Calu3 (cell line): ENCODE data around the gene C11orf52. TPM values are rescaled to one million over a fixed set of nuclear protein-coding genes. Genes with fewer than 3 reads are reported as not detected.

ENCODE experiments used
- BruUV-seq: library from RNA; stranded (reverse); fragments of 400-500 nt; replicated peaks from 2 replicates; lab custom pipeline; 2021; lab: Mats Ljungman, UMichigan
- CTCF ChIA-PET: fragments of 300-600 bp; sonication (Branson Sonifier 250); formaldehyde crosslinking; loops from one replicate; lab custom pipeline; 2022; ENCODE audit warnings: antibody characterized with exemption; lab: Charles Lee
- DNase-seq: peaks from one replicate; pipeline ENCODE4 v3.0.0; 2022
- H3K27ac Mint-ChIP-seq: one replicate; pipeline ENCODE4 v1.8.0; 2022; ENCODE audit warnings: mixed read lengths; ENCODE audit not compliant: unreplicated experiment
- H3K27me3 Mint-ChIP-seq: one replicate; pipeline ENCODE4 v1.8.0; 2022; ENCODE audit warnings: mixed read lengths; ENCODE audit not compliant: unreplicated experiment
- H3K36me3 Mint-ChIP-seq: one replicate; pipeline ENCODE4 v1.8.0; 2022; ENCODE audit warnings: mild to moderate bottlenecking, moderate library complexity, mixed read lengths; ENCODE audit not compliant: insufficient read depth, unreplicated experiment
- H3K4me1 Mint-ChIP-seq: one replicate; pipeline ENCODE4 v1.8.0; 2022; ENCODE audit warnings: mild to moderate bottlenecking, low read depth, mixed read lengths; ENCODE audit not compliant: unreplicated experiment
- H3K4me3 Mint-ChIP-seq: one replicate; pipeline ENCODE4 v1.8.0; 2022; ENCODE audit warnings: mild to moderate bottlenecking, low read depth, moderate library complexity, mixed read lengths; ENCODE audit not compliant: unreplicated experiment
- H3K9me3 Mint-ChIP-seq: one replicate; pipeline ENCODE4 v1.8.0; 2022; ENCODE audit warnings: low read depth, mixed read lengths; ENCODE audit not compliant: unreplicated experiment
- intact Hi-C: fragments of 100-400 bp; cut with micrococcal nuclease; formaldehyde crosslinking; loops from one replicate; pipeline ENCODE4 v1.10.0; 2022; ENCODE audit not compliant: unreplicated experiment
- total RNA-seq: library from RNA; stranded (reverse); gene quantifications from 2 replicates; pipeline ENCODE4 v1.2.3, GENCODE V29; 2022
- TF ChIP-seq, protein P1 (sequence below): fragments of 200-600 bp; IDR thresholded peaks from one replicate; pipeline ENCODE4 v1.8.0; 2022; ENCODE audit warnings: antibody characterized with exemption; ENCODE audit not compliant: unreplicated experiment

Gene C11orf52
- total RNA-seq, 1 experiment from 2014 or later, result 6.2 TPM

DNA sequence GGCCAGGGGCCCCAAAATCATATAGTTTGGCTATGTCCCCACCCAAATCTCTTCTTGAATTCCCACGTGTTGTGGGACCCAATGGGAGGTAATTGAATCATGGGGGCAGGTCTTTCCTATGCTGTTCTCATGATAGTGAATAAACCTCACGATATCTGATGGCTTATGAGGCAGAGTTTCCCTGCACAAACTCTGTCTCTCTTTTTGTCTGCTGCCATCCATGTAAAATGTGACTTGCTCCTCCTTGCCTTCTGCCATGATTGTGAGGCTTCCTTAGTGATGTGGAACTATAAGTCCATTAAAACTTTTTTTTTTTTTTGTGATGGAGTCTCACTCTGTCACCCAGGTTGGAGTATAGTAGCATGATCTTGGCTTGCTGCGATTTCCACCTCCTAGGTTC lies 32.9 kb downstream of the C11orf52 start:
- CTCF ChIA-PET, result no interaction called here
- intact Hi-C loops, result no loop called here
- H3K27ac Mint-ChIP-seq, result no peak overlapping the region

DNA sequence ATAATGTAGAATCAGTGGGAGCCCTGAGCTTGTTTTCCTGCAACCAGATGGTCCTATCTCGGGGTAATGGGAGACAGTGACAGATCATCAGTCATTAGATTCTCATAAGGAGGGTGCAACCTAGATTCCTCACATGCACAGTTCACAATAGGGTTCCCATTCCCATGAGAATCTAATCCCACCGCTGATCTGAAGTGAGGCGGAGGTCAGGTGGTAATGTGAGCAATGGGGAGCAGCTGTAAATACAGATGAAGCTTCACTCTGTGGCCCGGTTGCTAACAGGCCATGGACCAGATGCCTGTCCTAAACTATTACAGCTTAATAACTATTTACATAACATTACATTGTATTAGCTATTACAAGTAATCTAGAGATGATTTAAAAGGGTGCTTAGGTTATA lies 35.4 kb downstream of the C11orf52 start:
- CTCF ChIA-PET, result interaction anchor here (0.6 kb wide), 1 partner anchor 28 kb away, joined by 5 read pairs; no protein-coding TSS in a partner anchor
- no peak overlapping the region for H3K4me3 Mint-ChIP-seq
- intact Hi-C loops, result no loop called here

More for the DNA sequence above, 32.9 kb downstream of the C11orf52 start:
- no peaks in the 10 kb centered on the region for H3K36me3 Mint-ChIP-seq
- no peak for DNase-seq
- BruUV-seq, result no TSS peak
- TF ChIP-seq, protein P1, sequence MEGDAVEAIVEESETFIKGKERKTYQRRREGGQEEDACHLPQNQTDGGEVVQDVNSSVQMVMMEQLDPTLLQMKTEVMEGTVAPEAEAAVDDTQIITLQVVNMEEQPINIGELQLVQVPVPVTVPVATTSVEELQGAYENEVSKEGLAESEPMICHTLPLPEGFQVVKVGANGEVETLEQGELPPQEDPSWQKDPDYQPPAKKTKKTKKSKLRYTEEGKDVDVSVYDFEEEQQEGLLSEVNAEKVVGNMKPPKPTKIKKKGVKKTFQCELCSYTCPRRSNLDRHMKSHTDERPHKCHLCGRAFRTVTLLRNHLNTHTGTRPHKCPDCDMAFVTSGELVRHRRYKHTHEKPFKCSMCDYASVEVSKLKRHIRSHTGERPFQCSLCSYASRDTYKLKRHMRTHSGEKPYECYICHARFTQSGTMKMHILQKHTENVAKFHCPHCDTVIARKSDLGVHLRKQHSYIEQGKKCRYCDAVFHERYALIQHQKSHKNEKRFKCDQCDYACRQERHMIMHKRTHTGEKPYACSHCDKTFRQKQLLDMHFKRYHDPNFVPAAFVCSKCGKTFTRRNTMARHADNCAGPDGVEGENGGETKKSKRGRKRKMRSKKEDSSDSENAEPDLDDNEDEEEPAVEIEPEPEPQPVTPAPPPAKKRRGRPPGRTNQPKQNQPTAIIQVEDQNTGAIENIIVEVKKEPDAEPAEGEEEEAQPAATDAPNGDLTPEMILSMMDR, result no peak
- no peak overlapping the region for H3K4me3 Mint-ChIP-seq
- H3K27me3 Mint-ChIP-seq, result no peaks in the 10 kb centered on the region
- H3K9me3 Mint-ChIP-seq, result no peaks in the 10 kb centered on the region
- peaks cover 7% of the 10 kb centered on the region for H3K4me1 Mint-ChIP-seq

DNA sequence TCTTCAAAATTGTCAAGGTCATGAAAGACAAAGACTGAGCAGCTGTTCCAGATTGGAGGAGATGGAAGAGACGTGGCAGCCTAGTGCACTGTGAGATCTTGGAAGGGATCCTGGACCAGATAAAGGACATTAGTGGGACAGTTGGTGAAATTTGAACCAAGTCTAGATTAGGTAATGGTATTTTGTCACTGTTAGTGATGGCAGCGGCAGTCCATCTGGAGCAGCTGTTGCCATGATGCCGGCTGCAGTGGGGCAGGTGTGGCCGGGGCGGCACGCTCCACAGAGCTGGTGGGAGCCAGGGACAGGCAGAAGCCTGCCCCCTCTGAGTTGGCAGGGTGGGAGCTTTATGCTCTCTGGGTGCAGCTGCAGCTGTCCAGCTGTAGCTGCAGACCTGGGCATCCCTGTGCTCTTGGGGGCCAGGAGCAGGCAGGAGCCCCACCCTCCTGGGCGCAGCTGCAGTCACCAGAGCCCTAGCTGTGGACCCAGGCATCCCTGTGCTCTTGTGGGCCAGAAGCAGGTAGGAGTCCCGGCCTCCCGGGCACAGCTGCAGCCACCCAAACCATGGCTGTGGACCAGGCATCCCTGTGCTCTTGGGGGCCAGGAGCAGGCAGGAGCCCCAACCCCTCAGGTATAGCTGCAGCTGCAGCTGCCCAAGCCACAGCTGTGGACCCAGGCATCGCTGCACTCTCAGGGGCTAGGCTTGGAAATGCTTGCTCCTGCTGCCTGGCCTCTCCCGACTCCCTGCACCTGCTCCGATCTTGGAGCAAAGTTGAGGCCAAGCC lies 39.1 kb downstream of the C11orf52 start:
- TF ChIP-seq, protein P1, result no peak
- intact Hi-C loops, result no loop called here
- no peak for DNase-seq
- no TSS peak for BruUV-seq
- no peaks in the 10 kb centered on the region for H3K9me3 Mint-ChIP-seq
- CTCF ChIA-PET, result no interaction called here
- H3K4me3 Mint-ChIP-seq, result no peak overlapping the region
- no peaks in the 10 kb centered on the region for H3K27me3 Mint-ChIP-seq
- H3K27ac Mint-ChIP-seq, result no peak overlapping the region
- peaks cover 15% of the 10 kb centered on the region for H3K4me1 Mint-ChIP-seq
- H3K36me3 Mint-ChIP-seq, result no peaks in the 10 kb centered on the region

More for the DNA sequence above, 35.4 kb downstream of the C11orf52 start:
- no peaks in the 10 kb centered on the region for H3K36me3 Mint-ChIP-seq
- TF ChIP-seq, protein P1, result no peak
- H3K9me3 Mint-ChIP-seq, result no peaks in the 10 kb centered on the region
- H3K27me3 Mint-ChIP-seq, result no peaks in the 10 kb centered on the region
- no peak overlapping the region for H3K27ac Mint-ChIP-seq
- no TSS peak for BruUV-seq
- peaks cover 7% of the 10 kb centered on the region for H3K4me1 Mint-ChIP-seq
- no peak for DNase-seq

DNA sequence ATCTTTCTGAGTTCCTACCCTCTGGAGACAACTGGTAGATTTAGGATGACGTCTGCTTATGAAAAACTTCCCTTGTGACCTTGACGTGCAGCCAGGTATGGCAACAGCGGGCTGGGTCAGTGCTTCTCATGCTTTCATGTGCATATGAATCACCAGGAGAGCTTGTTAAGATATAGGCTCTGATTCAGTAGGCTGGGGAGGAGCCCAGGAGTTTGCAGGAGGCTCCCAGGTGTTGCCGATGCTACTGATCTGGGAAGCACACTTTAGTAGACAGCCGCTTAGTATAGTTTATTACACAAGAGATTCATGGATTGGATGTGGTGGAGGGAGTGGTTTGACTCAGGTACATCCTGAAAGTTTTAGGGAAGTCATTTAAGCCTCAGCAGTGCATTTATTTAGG lies 42.2 kb downstream of the C11orf52 start:
- peaks cover 15% of the 10 kb centered on the region for H3K4me1 Mint-ChIP-seq
- TF ChIP-seq, protein P1, result no peak
- BruUV-seq, result no TSS peak
- CTCF ChIA-PET, result interaction anchor here (1.7 to 1.8 kb wide), 2 partner anchors 21 to 23 kb away, joined by 4 to 10 read pairs; partner anchors contain the start of gene DIXDC1
- peak overlapping the region; percentile 71 for H3K27ac Mint-ChIP-seq
- no peak overlapping the region for H3K4me3 Mint-ChIP-seq
- peak; percentile 34 for DNase-seq
- H3K36me3 Mint-ChIP-seq, result no peaks in the 10 kb centered on the region
- intact Hi-C loops, result no loop called here
- no peaks in the 10 kb centered on the region for H3K27me3 Mint-ChIP-seq
- no peaks in the 10 kb centered on the region for H3K9me3 Mint-ChIP-seq
